Left lobe of liver (tissue), 2 donors: ENCODE data around the gene CPA1. TPM values are rescaled to one million over a fixed set of nuclear protein-coding genes. Genes with fewer than 3 reads are reported as not detected.
A peak's percentile ranks its signal among the peaks of the same experiment; 100 is the strongest.

Source experiments
- ATAC-seq: fragments of 200-7000 bp; cut with Tn5 transposase; one replicate; pipeline ENCODE4 v1.9.1; 2020; ENCODE audit warnings: mild to moderate bottlenecking, moderate library complexity
- DNase-seq: peaks from one replicate; pipeline ENCODE4 v3.0.0-alpha.2; 2020; ENCODE audit warnings: low spot score
- total RNA-seq: library from RNA; stranded (reverse); gene quantifications from one replicate; pipeline ENCODE4 v1.2.1, GENCODE V29; 2021
- donor health status: DM: no; HTN: no; CAD: no; lungs with moderate emphysema.
- donor health status: DM: no; HTN: yes; CAD: no.

Gene CPA1
- total RNA-seq: 16.8 TPM

DNA sequence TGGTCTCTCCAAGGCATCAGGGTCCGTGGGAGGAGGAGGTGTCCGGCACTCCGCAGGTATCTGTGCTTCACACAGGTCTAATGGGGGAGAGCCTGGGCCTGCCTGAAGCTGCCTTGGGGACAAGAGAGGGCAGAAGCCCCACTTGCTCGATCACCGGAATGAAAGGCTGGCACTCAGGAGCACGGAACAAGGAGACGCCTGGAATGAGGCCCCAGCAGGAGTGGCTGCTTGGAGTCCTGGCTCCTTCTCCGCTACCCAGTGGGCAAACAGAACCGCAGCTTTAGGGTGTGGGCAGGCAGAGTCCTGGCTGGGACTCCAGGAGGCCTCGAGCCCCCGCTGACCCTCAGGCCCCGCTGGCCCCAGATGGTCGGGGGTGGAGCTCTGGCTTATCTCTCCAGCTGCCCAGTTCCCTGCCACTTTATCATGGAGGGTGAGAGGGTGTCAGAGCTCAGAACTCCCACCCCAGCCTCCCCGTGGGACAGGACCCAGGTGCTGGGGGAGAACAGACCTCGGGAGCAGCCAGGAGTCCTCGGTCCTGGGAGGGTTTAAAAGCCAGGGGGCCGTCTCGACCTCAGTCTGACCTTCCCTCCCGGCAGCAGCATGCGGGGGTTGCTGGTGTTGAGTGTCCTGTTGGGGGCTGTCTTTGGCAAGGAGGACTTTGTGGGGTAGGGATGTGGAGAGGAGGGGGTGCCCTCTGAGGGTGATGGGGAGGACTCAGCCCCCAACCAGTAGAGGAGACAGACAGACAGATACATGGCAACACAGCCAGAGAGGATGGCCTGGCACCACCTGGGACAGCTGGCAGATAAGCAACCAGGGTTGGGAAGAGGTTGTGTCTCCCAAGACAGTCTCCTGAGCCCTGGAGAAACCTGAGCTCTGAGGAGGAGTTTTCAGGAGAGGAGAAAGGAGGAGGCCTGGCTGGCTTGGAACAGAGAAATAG is at the start of gene CPA1:
TSS of gene CPA1 (plus strand) at position 574 of the 940 bp plus-strand sequence. CDS start at position 601, 27 bp downstream.
- peak; percentile 35 for DNase-seq
- ATAC-seq: no peak

DNA sequence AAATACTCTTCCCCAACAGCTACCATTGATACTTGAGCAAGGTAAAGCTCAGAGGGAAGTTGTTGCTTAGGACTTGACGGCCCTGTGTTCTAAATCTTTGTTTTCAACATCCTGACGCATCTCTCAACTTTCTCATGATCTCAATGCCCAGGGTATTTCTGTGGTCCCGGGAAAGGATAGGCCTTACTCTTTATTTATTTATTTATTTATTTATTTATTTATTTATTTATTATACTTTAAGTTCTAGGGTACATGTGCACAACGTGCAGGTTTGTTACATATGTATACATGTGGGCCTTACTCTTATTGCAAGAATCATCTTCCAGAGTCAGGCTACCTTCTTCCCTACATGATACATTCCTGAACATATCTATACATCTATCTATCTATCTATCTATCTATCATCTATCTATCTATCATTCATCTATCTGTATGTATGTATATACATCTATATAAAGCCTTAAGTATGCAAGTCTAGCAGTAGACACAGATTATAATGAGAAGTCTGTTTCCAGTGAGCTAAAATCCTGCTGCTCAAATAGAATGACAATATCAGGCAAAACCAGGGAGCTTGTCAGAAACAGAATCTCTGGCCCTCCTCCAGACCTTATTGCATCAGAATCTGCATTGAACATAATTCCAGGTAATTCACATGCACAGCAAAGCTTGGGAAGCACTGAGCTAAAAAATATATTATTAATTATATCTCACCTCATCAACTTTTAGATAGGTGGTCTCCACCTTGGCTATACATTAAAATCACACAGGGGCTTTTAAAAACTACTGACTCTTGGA is 47.8 kb upstream of the CPA1 start:
- ATAC-seq: no peak
- DNase-seq: no peak

DNA sequence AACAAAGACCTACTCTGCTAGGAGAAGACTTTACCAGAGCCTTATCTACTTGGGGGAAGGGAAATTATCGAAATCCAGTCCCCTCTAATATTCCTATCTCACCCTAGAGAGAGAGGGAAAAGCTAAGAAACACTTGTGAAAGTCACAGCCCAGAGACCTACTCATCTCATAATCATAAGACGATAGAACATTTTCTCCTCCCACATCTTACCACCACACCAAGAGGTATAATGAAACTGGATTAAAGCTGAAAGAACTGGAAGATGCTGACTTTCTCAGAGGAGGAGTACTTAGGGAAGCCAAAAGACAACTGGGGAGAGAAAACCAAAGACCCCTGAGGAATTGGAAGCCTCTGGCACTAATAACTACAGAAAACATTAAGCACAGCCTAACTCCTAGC is 46.5 kb upstream of the CPA1 start:
- ATAC-seq: no peak
- DNase-seq: no peak

DNA sequence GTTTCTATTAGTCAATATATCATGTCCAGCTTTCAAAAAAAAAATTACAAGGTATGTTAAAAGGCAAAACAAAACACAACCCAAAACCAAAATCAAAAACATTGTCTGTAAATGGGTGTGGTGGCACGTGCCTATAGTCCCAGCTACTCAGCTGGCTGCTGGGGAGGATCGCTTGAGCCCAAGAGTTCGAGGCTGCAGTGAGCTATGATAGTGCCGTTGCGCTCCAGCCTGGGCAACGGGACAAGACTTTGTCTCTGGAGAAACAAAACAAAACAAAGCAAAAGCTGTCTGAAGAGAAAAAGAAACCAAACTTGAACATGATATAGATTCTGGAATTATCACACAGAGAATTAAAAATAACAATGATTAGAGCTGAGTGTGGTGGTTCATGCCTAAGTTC is 46.0 kb upstream of the CPA1 start:
- DNase-seq (no peak), ATAC-seq (no peak)

DNA sequence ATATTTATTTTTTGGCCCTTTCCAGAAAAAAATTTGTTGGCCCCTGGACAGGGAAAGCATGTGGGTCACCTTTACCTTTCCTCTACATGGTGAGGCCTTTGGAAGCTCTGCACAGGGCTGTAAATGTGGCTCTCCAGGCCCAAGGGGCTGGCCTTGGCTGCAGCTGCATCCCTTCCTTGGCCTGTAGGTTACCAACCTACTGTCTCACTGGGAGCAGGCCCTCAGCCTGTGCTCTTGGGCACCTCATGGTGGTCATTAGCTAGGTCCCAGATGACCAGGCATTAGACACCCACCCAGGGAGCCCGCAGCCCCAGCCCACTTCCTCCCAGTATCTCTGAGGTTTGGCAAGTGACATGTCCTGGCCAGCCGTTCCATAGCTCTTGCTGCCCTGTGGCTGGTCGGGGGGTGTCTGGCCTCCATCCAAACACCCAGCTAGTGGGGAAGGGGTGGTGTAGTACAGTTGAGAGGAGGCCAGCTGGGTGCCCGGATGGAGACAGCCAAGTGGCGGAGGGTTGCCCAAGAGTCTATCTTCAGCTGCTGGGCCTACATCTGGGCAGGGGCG is 42.8 kb upstream of the CPA1 start:
- ATAC-seq (no peak), DNase-seq (no peak)

DNA sequence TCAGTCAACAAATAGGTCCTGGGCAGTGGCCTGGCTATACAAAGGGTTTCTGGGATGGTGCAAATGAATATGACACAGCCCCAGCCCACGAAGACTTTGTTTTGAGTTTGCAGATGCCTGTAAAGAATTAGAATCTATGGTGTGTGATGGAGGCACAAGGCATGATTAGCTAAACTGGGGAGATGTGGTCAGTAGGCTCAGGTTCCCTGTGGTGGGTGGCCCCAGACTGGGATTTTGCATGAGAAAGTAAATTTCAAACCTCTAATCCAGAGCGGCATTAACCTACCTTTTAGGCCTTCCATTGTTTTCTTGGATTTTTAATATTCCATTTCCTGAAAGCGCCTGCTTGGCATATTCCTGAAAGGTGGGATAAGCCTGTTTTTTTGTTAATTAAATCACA is 42.1 kb upstream of the CPA1 start:
- ATAC-seq (no peak), DNase-seq (no peak)

DNA sequence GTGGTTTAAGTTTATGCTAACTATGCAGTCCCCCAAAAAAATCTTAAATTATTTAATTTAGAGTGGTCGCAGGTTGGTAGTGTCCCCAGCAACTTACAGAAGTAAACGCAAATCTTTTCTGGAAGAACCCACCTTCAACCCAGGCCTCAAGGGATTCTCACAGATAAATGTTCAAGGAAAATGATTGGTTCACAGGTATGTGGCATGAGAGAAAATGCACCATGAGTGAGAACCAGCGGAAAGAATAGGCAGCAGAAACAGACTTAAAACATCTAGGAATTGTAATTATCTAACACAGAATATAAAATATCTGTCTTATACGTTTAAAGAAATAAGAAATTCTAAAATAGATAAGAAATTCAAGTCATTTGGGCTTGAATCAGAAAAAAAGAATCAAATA is 38.4 kb upstream of the CPA1 start:
- DNase-seq (no peak), ATAC-seq (no peak)

DNA sequence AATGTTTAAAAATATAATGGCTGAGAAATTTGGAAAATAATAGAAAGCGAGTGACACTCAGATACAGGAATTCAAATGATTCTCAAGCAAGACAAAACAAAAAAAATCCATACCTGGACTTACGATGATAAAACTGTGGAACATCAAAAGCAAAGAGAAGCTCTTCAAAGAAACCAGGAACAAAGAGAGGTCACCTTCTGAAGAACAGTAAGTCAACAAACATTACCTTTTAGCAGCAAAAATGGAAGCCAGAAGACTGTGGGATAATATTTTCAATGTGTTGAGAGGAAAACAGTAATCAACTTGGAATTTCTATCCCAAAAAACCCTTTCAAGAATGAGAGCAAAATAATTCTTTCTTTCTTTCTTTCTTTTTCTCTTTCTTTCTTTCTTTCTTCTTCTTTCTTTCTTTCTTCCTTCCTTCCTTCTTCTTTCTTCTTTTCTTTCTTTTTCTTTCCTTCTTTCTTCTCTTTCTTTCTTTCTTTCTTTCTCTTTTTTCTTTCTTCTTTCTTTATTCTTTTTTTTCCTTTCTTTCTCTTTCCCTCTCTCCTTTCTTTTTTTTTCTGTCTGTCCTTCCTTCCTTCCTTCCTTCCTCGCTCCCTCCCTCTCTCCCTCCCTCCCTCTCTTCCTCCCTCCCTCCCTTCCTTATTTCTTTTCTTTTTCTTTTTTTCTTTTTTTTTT is 37.5 kb upstream of the CPA1 start:
- ATAC-seq (no peak), DNase-seq (no peak)

DNA sequence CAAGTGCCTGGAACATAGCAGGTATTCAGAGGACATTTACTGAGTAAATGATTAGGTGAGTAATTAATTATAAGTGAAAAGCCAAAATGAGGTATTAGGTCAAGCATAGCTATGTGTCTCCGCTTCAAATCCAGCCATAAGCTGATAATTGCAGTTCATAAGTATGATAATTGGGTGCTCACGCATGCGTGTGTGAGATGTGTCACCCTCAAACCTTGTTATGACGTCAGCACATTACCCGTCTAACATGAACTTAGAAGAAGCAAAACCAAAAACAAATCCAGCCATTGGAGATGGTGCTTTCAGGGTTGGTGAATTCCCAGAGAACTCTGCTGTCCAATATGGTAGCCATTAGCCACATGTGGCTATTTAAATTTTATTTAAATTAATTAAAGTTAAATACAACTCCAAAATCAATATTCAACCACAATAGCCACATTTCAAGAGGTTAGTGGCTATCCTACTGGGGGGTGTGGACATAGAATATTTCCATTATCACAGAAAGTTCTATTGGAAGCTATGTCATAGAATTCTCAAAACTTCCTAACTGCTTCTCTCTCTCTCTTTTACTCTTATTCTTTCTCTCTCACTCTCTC is 35.9 kb upstream of the CPA1 start, which contains the start of gene CPA5:
TSS of gene CPA5 (plus strand) at position 546 of the 596 bp plus-strand sequence. CDS start 1,670 bp downstream, outside the sequence.
- no peak for ATAC-seq
- DNase-seq: no peak

DNA sequence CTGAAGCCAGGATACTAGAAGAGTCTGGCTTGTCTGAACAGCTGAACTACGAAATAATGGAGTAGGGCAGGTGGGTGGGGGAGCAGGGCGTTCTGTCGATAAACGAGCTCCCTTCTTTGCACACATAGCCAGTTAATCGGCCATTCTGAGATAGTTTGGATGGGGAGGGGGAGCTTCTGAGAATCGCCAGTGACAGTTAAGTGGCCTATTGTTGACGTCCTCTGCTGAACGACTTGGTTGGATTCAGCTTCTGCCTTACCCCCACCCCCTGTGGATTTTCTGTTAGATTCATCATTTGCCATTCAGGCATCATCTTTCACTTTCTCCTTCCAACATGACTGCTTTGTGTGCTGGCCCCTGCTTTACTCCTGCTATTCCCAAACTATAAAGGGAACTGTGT is 35.2 kb upstream of the CPA1 start:
- ATAC-seq: no peak

DNA sequence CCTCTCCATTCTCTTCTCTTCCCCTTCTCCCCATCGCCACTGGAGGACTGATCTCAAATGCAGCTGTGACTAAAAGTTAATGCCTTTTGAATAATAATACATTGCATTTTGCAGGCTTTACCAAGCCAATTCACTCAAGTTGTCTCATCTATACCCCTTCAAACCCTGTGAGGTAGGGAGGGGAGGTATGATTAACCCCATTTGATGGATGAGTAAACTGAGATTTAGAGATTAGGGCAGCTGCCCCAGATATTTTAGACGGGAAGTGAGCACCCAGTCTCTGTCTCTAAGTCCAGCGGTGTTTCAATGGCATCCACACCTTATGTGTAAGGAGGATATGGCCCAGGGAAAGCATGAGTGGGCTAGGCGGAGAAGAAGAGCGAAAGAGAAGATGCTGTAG is 34.6 kb upstream of the CPA1 start:
- DNase-seq (no peak), ATAC-seq (no peak)

More for the DNA sequence above, 35.2 kb upstream of the CPA1 start:
- no peak for DNase-seq

DNA sequence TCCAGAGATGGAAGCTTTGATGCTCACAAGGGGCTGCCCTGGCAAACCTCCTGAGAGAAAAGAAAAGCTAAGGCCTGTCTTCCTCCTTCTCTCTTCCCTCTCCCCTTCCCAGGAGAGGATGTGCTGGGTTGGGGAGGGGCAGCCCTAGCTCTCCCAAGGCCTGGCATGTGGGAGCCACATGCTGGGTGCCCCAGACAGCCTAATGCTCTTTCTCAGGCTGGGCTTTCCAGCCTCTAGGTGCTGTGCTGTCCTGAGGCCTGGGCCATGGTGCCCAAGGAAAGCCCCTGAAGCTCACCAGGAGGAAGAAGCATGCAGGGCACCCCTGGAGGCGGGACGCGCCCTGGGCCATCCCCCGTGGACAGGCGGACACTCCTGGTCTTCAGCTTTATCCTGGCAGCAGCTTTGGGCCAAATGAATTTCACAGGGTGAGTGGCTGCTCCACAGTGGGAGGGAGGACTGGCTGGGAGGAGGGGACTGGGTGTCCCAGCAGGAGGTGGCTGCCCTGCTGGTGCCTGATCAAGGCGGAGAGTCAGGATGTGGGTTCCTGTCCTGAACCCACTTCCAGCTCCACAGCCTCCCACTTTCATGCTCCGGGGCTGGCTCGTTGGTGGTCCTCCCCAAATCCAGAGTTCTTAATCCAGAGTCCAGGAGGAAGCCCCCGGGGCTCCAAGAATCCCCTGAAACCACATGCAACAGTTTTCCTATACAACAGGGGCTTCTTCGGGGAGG is 34.0 kb upstream of the CPA1 start:
- no peak for DNase-seq
- no peak for ATAC-seq

DNA sequence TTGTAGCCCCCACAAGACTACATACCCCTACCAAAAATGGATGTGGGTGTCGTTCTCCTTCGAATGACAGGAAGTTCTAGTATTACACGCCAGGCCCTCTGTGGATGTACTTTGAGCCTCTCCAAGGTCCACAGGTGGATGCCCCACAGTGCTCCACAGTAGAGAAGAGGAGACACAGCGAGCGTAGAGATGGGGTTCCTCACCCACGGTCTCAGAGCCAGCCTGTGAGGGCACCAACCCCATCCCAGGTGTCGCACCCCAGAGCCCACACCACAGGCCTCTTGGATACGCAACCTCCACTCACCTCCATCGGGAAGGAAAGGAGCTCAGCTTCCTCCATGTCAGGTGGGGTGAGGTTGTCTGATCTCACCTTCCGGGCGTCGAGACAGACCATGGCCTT is 33.4 kb upstream of the CPA1 start:
- DNase-seq: peak; percentile 39

DNA sequence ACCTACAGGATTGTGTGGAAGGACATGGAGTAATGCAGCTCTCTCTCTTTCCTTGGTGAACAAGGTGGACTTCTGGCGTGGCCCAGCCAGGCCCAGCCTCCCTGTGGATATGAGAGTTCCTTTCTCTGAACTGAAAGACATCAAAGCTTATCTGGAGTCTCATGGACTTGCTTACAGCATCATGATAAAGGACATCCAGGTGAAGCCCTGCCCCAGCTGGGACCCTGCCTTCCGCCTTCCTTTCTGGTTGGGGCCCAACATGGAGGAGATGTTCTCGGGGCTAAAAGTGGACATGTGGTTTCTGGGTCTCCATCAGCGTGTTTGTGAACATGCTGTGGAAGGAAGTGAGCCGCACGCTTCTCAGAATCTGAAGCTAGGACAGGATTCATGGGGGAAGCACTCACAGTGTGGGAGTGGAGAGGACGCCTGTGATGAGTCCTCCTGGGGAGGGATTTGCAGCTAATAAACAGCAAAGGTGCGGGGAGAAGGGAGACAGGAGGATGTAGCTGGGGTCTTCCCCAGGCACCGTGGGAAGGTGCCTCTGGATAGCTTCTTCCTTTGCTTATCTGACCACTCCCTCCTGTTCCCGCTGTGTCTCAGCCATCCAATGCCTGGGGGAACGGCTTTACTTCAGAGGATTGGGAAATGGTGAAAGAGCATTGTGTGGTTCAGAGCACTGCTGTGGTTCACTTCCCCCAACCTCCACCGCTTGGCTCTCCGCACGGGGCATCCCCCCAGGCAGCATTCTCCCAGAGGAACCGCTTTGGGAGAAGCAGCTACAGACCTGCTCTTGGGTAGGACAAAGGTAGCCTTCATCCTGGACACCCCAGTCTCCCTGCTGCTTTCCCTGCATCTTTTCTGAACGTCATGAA is 30.1 kb upstream of the CPA1 start:
- no peak for ATAC-seq
- DNase-seq: no peak

More for the DNA sequence above, 33.4 kb upstream of the CPA1 start:
- no peak for ATAC-seq

DNA sequence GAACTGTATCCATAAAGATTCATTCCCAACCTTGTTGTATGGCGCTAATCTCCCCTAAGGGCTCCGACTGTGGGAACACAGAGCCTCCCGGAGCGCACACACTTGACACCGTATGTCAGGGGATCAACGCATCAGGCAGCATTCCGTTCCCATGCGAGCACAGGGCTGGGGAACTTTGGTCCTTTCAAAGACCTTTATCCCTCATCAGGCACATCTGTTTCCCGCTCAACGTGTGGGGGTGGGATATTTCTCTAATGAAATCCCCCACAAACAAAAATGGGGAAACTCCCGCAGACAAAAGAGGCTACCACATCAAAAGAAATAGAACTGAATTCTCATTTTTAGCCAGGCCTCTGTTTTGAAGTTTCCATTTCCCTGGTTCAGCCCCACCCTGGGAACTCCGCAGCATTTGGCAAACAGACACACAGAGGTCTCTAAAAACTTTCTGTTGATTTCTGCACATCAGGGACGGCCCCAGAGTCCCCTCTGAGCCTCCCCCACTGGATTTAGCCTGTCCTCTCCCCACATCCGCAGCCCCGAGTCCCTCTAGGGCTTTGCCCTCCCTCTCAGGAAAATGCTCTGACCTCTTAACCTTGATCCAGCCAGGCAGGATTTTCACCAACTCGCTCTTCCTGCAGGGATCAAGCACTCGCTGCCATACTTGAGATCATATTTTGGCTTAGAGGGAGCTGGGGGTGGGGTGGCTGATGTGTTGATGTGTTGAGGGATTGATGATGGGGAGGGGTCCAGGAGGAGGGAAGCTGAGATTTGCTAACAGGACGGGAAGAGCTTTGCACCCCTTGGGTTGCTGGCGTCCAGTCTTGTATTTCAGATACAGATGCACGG is 29.1 kb upstream of the CPA1 start:
- DNase-seq: peak; percentile 42

DNA sequence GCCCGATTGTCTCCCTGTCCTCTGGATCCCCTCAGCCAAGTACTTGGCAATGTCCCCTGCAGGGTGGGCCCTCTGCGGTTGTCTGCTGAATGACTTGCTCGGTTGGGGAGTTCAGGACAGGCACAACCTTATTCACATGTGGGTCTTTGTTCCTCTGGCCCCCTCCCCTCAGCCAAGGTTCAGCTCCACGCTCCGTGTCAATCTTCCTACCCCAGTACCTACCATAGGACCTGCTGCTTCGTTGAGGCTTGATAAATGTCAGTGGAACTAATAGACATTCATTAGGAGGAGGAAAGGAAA is 28.6 kb upstream of the CPA1 start:
- no peak for DNase-seq
- ATAC-seq: no peak

More for the DNA sequence above, 29.1 kb upstream of the CPA1 start:
- ATAC-seq: peak; percentile 59

DNA sequence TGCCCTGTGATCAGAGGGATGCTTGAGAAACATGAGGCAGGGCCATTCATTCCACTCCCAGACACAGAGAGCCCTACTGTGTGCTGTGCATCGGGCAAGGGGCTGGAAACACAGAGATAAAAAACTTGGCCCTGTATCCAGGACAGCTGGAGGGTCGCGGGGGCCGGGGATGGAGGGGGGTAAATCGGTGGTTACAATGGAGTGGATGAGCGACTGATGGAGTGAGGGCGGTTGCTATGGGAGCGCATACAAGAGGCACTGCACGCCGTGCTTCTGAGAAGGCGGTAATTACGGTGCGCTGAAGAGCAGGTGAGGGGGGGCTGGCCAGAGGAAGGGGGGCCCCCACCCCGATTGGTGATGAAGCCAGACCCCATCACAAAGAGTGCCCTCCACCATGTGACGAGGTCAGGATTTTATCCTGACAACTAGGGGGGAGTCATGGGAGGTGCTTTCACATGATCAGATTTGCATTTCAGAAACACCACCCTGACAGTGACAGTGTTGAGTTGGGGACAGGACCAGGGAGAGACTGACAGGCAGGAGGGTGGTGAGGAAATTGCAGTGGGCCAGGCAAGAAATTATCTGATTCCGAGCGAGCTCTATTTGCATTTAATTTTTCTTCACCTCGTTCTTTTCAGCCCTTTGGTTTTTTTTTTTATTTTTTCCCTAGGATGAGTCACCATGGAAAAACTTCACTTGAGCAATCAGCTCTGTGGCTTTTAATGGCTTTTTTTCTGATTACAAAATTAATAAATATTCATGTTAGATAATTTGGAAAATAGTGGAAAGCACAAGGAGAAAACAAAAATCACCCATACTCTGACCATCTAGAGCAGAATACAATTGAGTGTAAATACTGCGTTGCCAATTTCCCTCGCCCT is 27.9 kb upstream of the CPA1 start:
- ATAC-seq (no peak), DNase-seq (no peak)
